Tibial artery (tissue), 4 donors: ENCODE measurements around the gene PLEKHA4.
"Not testable (repeated sequence)": the region's sequence is repeated elsewhere in the genome, so short reads cannot be mapped to it uniquely, and the experiment has no call there.

ENCODE experiments used
- DNase-seq, 2 donors: peaks; one replicate each; pipeline ENCODE4 v3.0.0-alpha.2; 2019
- H3K27ac ChIP-seq, 2 donors: fragments of 200-600 bp; sonication (generic) in 1 of 2; 1 replicate in 1 of 2; 2 replicates in 1 of 2; pipeline ENCODE4 v1.5.1; 2018 to 2019; ENCODE audit warnings: mild to moderate bottlenecking in 1 of 2
- H3K27me3 ChIP-seq, 2 donors: fragments of 200-600 bp; sonication (generic) in 1 of 2; one replicate each; pipeline versions ENCODE4 v1.5.1 to v1.6.0; 2016 to 2019
- H3K36me3 ChIP-seq, 3 donors: fragments of 200-600 bp; sonication (generic) in 2 of 3; one replicate each; pipeline ENCODE4 v1.5.1; 2016 to 2019; ENCODE audit warnings: mild to moderate bottlenecking in 2 of 3
- H3K4me1 ChIP-seq, 4 donors: fragments of 200-600 bp; sonication (generic) in 2 of 4; 1 replicate in 3 of 4; 2 replicates in 1 of 4; pipeline ENCODE4 v1.5.1; 2016 to 2019
- H3K4me3 ChIP-seq, 2 donors: fragments of 200-600 bp; sonication (generic) in 1 of 2; 1 replicate in 1 of 2; 2 replicates in 1 of 2; pipeline ENCODE4 v1.5.1; 2018 to 2019; ENCODE audit warnings: mild to moderate bottlenecking in 2 of 2
- H3K9me3 ChIP-seq, 3 donors: fragments of 200-600 bp; sonication (generic) in 1 of 3; one replicate each; pipeline ENCODE4 v1.5.1; 2016 to 2019
- CTCF ChIP-seq, 2 experiments: fragments of 200-600 bp in 1 of 2; fragments of 450-650 bp in 1 of 2; IDR thresholded peaks; one replicate each; pipeline ENCODE4 v1.5.1; 2017 to 2019; ENCODE audit warnings: antibody characterized with exemption in 2 of 2, mild to moderate bottlenecking in 1 of 2, moderate library complexity in 1 of 2
- intact Hi-C: fragments of 100-400 bp; cut with DNase I; formaldehyde crosslinking; loops from one replicate; pipeline ENCODE4 v1.15.0; 2023; ENCODE audit warnings: low total_unique reads

The PLEKHA4 gene

GRCh38 chr19:48873476-48874302, 5.3 kb upstream of the PLEKHA4 start:
- no peak for DNase-seq
- no peaks in the 10 kb centered on the region for H3K27me3 ChIP-seq
- peak overlapping the region; percentile 95 to 100 for H3K4me3 ChIP-seq
- H3K36me3 ChIP-seq: peaks cover 42 to 48% (median 46%) of the 10 kb centered on the region in 3 donors
- no peaks in the 10 kb centered on the region for H3K9me3 ChIP-seq
- no peak for TF ChIP-seq CTCF (IDR thresholded peaks at IDR 0.05)
- H3K4me1 ChIP-seq: peaks cover 0 to 55% (median 34%) of the 10 kb centered on the region in 4 donors
- intact Hi-C loops: loop anchor here (5.0 to 10.0 kb wide), 2 partner anchors 91 to 244 kb away; partner anchors contain the start of genes C19orf73, FTL and PPFIA3
- H3K27ac ChIP-seq: peak overlapping the region; percentile 99 to 100

- Histone ChIP-seq H3K36me3 (peaks cover 40 to 46% (median 41%) of the 10 kb centered on the region in 3 donors), H3K4me1 (peaks cover 0 to 55% (median 36%) of the 10 kb centered on the region in 4 donors), H3K27ac (peak overlapping the region; percentile 99 to 100), H3K4me3 (peak overlapping the region; percentile 95 to 100), H3K9me3 (no peaks in the 10 kb centered on the region), H3K27me3 (no peaks in the 10 kb centered on the region)
- TF ChIP-seq CTCF (IDR thresholded peaks at IDR 0.05): peak in 1 of 2 experiments; percentile 38
- intact Hi-C loops: loop anchor here (5.0 to 10.0 kb wide), 2 partner anchors 92 to 244 kb away; partner anchors contain the start of genes C19orf73, FTL and PPFIA3
- peak; percentile 95 to 96 for DNase-seq
Measured at GRCh38 chr19:48872884-48873475, 4.6 kb upstream of the PLEKHA4 start.

- Histone ChIP-seq H3K9me3 (no peaks in the 10 kb centered on the region), H3K4me1 (peaks cover 5 to 55% (median 38%) of the 10 kb centered on the region in 4 donors), H3K27ac (peak within 1 kb of the TSS; percentile 99 to 100), H3K27me3 (no peaks in the 10 kb centered on the region), H3K36me3 (peaks cover 34 to 39% (median 35%) of the 10 kb centered on the region in 3 donors), H3K4me3 (peak within 1 kb of the TSS; percentile 95 to 100)
- peak in 1 of 2 experiments; percentile 44 for TF ChIP-seq CTCF (IDR thresholded peaks at IDR 0.05)
- peak; percentile 96 to 99 for DNase-seq
- intact Hi-C loops: loop anchor here (5.0 to 10.0 kb wide), 2 partner anchors 92 to 245 kb away; partner anchors contain the start of genes C19orf73, FTL and PPFIA3
Measured at GRCh38 chr19:48872182-48872883, 3.9 kb upstream of the PLEKHA4 start, which contains the start of gene PPP1R15A. Gene PPP1R15A, plus strand, starts transcription at chr19:48872421. Its CDS starts 813 bp downstream, at chr19:48873234.

- Histone ChIP-seq H3K4me1 (peaks cover 5 to 55% (median 39%) of the 10 kb centered on the region in 4 donors), H3K27ac (peak overlapping the region; percentile 99 to 100), H3K36me3 (peaks cover 28 to 32% (median 31%) of the 10 kb centered on the region in 3 donors), H3K4me3 (peak overlapping the region; percentile 95 to 100)
- H3K27me3 ChIP-seq, H3K9me3 ChIP-seq, DNase-seq: not testable (repeated sequence)
- intact Hi-C loops: loop anchor here (5.0 to 10.0 kb wide), 2 partner anchors 93 to 246 kb away; partner anchors contain the start of genes C19orf73, FTL and PPFIA3
Measured at GRCh38 chr19:48871471-48872181, 3.2 kb upstream of the PLEKHA4 start.

- Histone ChIP-seq H3K9me3 (no peaks in the 10 kb centered on the region), H3K27ac (no peak overlapping the region), H3K4me3 (no peak overlapping the region), H3K4me1 (peaks cover 5 to 43% (median 28%) of the 10 kb centered on the region in 4 donors), H3K36me3 (peaks cover 15 to 23% (median 16%) of the 10 kb centered on the region in 3 donors), H3K27me3 (no peaks in the 10 kb centered on the region)
- intact Hi-C loops: loop anchor here (5.0 to 10.0 kb wide), 2 partner anchors 95 to 247 kb away; partner anchors contain the start of genes C19orf73, FTL and PPFIA3
- no peak for DNase-seq
- no peak for TF ChIP-seq CTCF (IDR thresholded peaks at IDR 0.05)
Measured at GRCh38 chr19:48870048-48870447, 1.6 kb upstream of the PLEKHA4 start.
